ENCODE data around the gene TERB1. TPM values are rescaled to one million over a fixed set of nuclear protein-coding genes. Genes with fewer than 3 reads are reported as not detected.

TERB1 gene
- total RNA-seq, 2 donors from 2014 or later, result not detected

DNA sequence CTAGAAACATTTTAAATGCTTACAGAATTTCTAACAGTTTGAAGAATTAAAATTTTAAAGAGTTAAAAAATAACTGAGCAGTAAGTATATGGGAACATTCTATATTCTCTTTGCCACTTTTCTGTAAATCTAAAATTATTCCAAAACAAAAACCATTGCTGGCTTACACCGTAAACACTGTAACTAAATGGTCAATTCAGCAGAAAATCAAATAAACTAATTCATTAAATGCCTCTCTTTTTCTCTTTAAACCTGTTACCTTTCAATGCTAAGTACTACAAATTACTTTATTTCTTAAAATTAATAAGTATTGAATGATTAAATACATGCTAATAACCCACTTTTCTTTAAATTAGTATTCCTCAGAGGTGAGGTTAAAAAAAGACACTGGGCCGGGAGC lies 14.0 kb downstream of the TERB1 start:
- TF ChIP-seq, protein P1, sequence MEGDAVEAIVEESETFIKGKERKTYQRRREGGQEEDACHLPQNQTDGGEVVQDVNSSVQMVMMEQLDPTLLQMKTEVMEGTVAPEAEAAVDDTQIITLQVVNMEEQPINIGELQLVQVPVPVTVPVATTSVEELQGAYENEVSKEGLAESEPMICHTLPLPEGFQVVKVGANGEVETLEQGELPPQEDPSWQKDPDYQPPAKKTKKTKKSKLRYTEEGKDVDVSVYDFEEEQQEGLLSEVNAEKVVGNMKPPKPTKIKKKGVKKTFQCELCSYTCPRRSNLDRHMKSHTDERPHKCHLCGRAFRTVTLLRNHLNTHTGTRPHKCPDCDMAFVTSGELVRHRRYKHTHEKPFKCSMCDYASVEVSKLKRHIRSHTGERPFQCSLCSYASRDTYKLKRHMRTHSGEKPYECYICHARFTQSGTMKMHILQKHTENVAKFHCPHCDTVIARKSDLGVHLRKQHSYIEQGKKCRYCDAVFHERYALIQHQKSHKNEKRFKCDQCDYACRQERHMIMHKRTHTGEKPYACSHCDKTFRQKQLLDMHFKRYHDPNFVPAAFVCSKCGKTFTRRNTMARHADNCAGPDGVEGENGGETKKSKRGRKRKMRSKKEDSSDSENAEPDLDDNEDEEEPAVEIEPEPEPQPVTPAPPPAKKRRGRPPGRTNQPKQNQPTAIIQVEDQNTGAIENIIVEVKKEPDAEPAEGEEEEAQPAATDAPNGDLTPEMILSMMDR (conservative IDR thresholded peaks at IDR 0.05), result no peak
- H3K4me3 ChIP-seq (ENCODE audit: low read length), result no peak overlapping the region
- Mint-ChIP-seq H3K27ac (no peak overlapping the region), H3K4me1 (no peaks in the 10 kb centered on the region), H3K36me3 (ENCODE audit: low read depth) (no peaks in the 10 kb centered on the region), H3K4me3 (no peak overlapping the region), H3K9me3 (no peaks in the 10 kb centered on the region), H3K27me3 (ENCODE audit: insufficient read depth) (peaks cover 2% of the 10 kb centered on the region)
- no peak overlapping the region for H3K9ac ChIP-seq (ENCODE audit: extremely low read depth, low read length, poor library complexity, severe bottlenecking)
- H3K9me3 ChIP-seq (ENCODE audit: control insufficient read depth, low read length), result no peaks in the 10 kb centered on the region
- H3K4me1 ChIP-seq (ENCODE audit: control insufficient read depth, insufficient read depth, low read length), result no peaks in the 10 kb centered on the region
- 90 to 93% methylated on average over 2 of the region's 2 CpGs for WGBS, 2 experiments (ENCODE audit: insufficient coverage in 1 of 2, insufficient read length in 1 of 2)
- DNase-seq, result no peak
- no peaks in the 10 kb centered on the region for H3K27me3 ChIP-seq (ENCODE audit: control insufficient read depth, insufficient read depth, low read length, poor library complexity, severe bottlenecking)
- no peak overlapping the region for H3K27ac ChIP-seq (ENCODE audit: low read depth, low read length)
- H3K36me3 ChIP-seq (ENCODE audit: control insufficient read depth, insufficient read depth, low read length), result no peaks in the 10 kb centered on the region

DNA sequence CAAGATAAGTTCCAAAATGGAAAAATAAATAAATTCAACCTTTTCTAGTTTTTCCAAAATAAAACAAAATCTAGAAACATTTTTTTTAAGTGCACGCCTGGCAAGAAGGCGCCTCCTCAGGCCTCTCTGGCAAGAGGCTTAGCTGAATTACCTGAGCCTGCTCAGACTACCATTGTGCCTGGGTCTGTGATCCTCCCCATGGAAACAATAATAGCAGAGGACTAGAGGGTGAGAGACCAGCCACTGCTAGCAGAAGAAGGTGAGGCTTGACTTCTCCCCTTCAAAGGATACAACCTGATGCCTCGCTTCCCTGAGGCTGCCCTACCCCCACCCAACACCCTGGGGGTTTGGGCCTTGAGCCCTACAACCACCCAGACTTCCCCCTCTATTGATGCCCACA lies 14.8 kb downstream of the TERB1 start:
- Mint-ChIP-seq H3K9me3 (no peaks in the 10 kb centered on the region), H3K27ac (no peak overlapping the region), H3K36me3 (ENCODE audit: low read depth) (no peaks in the 10 kb centered on the region), H3K27me3 (ENCODE audit: insufficient read depth) (peaks cover 2% of the 10 kb centered on the region), H3K4me1 (no peaks in the 10 kb centered on the region), H3K4me3 (no peak overlapping the region)
- no peak for DNase-seq
- Histone ChIP-seq H3K36me3 (ENCODE audit: control insufficient read depth, insufficient read depth, low read length) (no peaks in the 10 kb centered on the region), H3K4me3 (ENCODE audit: low read length) (no peak overlapping the region), H3K9ac (ENCODE audit: extremely low read depth, low read length, poor library complexity, severe bottlenecking) (no peak overlapping the region), H3K27ac (ENCODE audit: low read depth, low read length) (no peak overlapping the region), H3K4me1 (ENCODE audit: control insufficient read depth, insufficient read depth, low read length) (no peaks in the 10 kb centered on the region), H3K9me3 (ENCODE audit: control insufficient read depth, low read length) (no peaks in the 10 kb centered on the region), H3K27me3 (ENCODE audit: control insufficient read depth, insufficient read depth, low read length, poor library complexity, severe bottlenecking) (no peaks in the 10 kb centered on the region)
- TF ChIP-seq, protein P1 (conservative IDR thresholded peaks at IDR 0.05), result no peak
- WGBS, 2 experiments (ENCODE audit: insufficient coverage in 1 of 2, insufficient read length in 1 of 2), result 85 to 100% methylated on average over 2 to 3 of the region's 3 CpGs

DNA sequence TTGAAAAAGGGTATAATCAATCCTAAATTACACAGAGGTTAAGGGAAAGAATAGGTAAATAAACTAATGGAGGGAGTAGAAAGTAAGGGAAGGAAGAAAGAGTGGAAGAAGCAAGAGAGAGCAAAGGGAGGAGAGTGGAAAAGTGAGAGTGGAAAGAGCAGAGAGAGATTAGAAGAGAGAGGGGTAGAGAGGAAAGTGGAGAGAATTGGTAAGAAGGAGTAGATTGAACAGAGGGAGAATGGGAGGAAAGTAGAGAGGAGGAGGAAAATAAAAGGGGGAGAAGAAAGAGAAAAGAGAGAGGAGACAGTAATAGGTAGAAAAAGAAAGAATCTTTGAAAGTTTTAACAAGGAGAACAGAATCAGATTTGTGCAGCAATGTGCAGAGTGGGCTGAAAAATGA lies 24.9 kb downstream of the TERB1 start:
- TF ChIP-seq, protein P1 (conservative IDR thresholded peaks at IDR 0.05), result no peak
- Histone ChIP-seq H3K9ac (ENCODE audit: extremely low read depth, low read length, poor library complexity, severe bottlenecking) (no peak overlapping the region), H3K36me3 (ENCODE audit: control insufficient read depth, insufficient read depth, low read length) (no peaks in the 10 kb centered on the region), H3K27ac (ENCODE audit: low read depth, low read length) (no peak overlapping the region), H3K9me3 (ENCODE audit: control insufficient read depth, low read length) (no peaks in the 10 kb centered on the region), H3K27me3 (ENCODE audit: control insufficient read depth, insufficient read depth, low read length, poor library complexity, severe bottlenecking) (no peaks in the 10 kb centered on the region), H3K4me3 (ENCODE audit: low read length) (no peak overlapping the region), H3K4me1 (ENCODE audit: control insufficient read depth, insufficient read depth, low read length) (no peaks in the 10 kb centered on the region)
- Mint-ChIP-seq H3K4me1 (peaks cover 4% of the 10 kb centered on the region), H3K27ac (no peak overlapping the region), H3K36me3 (ENCODE audit: low read depth) (no peaks in the 10 kb centered on the region), H3K27me3 (ENCODE audit: insufficient read depth) (no peaks in the 10 kb centered on the region), H3K9me3 (no peaks in the 10 kb centered on the region), H3K4me3 (no peak overlapping the region)
- no peak for DNase-seq
